HEK293T (cell line): Measurements from ENCODE around the gene POLR2L.

Source experiments
- BHLHE40 ChIP-seq: fragments of 450-650 bp; IDR thresholded peaks from 2 replicates; pipeline ENCODE4 v1.6.1; 2016; ENCODE audit warnings: mild to moderate bottlenecking, moderate library complexity, borderline replicate concordance
- CTBP1 ChIP-seq: fragments of 450-650 bp; IDR thresholded peaks from 2 replicates; pipeline ENCODE4 v1.6.1; 2016; ENCODE audit warnings: borderline replicate concordance
- ELF4 ChIP-seq: fragments of 450-650 bp; IDR thresholded peaks from 2 replicates; pipeline ENCODE4 v1.6.1; 2017; ENCODE audit warnings: antibody characterized with exemption
- FOXM1 ChIP-seq: fragments of 450-650 bp; IDR thresholded peaks from 2 replicates; pipeline ENCODE4 v1.6.1; 2017; ENCODE audit warnings: mild to moderate bottlenecking, borderline replicate concordance
- L3MBTL2 ChIP-seq: fragments of 450-650 bp; conservative IDR thresholded peaks from 2 replicates; pipeline ENCODE4 v1.6.1; 2016; ENCODE audit warnings: mild to moderate bottlenecking
- NFRKB ChIP-seq: fragments of 450-650 bp; IDR thresholded peaks from 2 replicates; pipeline ENCODE4 v1.6.1; 2016; ENCODE audit warnings: mild to moderate bottlenecking, moderate library complexity
- PKNOX1 ChIP-seq: fragments of 450-650 bp; IDR thresholded peaks from 2 replicates; pipeline ENCODE4 v1.6.1; 2016
- SP1 ChIP-seq: fragments of 450-650 bp; IDR thresholded peaks from 2 replicates; pipeline ENCODE4 v1.6.1; 2017
- TARDBP ChIP-seq: fragments of 450-650 bp; IDR thresholded peaks from 2 replicates; pipeline ENCODE4 v1.6.1; 2016

DNA sequence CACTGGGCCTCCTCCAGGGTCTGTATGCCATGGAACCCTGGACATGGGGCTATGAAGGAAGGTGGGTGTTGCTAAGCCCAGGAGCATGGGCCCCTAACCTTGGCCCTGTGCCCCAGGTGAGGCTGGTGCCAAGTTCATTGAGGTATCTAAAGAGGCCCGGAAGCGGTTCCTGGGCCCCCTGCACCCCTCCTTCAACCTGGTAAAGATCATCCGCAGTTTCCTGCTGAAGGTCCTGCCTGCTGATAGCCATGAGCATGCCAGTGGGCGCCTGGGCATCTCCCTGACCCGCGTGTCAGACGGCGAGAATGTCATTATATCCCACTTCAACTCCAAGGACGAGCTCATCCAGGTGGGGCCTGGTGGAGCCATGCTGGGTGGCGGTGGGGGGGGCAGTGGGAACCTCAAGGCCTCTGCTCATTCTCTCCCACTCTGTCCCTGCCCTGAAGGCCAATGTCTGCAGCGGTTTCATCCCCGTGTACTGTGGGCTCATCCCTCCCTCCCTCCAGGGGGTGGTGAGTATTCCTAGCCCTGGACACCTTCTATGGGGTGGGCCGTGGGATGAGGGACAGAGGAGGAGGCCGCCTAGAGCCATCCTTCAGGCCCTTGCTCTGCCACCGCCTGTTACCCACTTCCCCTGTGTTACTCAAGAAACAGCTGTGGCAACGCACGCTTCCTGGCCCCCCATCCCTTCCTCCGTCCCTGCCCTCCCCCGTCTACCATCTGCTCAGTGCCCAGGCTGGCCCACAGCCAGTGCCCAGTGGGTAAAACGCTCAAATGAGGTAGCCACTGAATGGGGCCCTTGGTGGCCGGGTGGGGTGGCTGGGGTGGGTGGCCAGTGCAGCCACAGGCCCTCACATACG, 20.6 kb downstream of the POLR2L start:
- TF ChIP-seq BHLHE40 (no peak), ELF4 (no peak), PKNOX1 (no peak), SP1 (no peak), NFRKB (no peak), CTBP1 (no peak), L3MBTL2 (no peak), TARDBP (no peak), FOXM1 (no peak)
